ENCODE data around the gene STIP1. TPM values are rescaled to one million over a fixed set of nuclear protein-coding genes. Genes with fewer than 3 reads are reported as not detected.

The STIP1 gene
- total and polyA plus RNA-seq, 4 experiments from 2014 or later: 37.1 to 106 (median 98.1) TPM

GRCh38 chr11:64198511-64198910 lies 12.5 kb downstream of the STIP1 start:
- CTCF ChIA-PET (ENCODE audit: partially characterized antibody): interaction anchor here (1.5 kb wide), 1 partner anchor 102 kb away, joined by 3 read pairs; no protein-coding TSS in a partner anchor
- DNase-seq: no peak

GRCh38 chr11:64201543-64201942 lies 15.6 kb downstream of the STIP1 start:
- Mint-ChIP-seq H3K4me1 (peaks cover 10 to 35% (median 25%) of the 10 kb centered on the region in 4 donors), H3K9me3 (no peaks in the 10 kb centered on the region), H3K27ac (peak overlapping the region in 1 of 7 donors; percentile 14), H3K36me3 (peaks cover 38 to 62% of the 10 kb centered on the region in 2 donors), H3K27me3 (no peaks in the 10 kb centered on the region), H3K4me3 (no peak overlapping the region)
- Histone ChIP-seq H3K36me3 (ENCODE audit: insufficient read depth, low read length) (peaks cover 60% of the 10 kb centered on the region), H3K9me3 (ENCODE audit: control insufficient read depth in 1 of 2, low read length in 2 of 2) (no peaks in the 10 kb centered on the region), H3K4me3 (ENCODE audit: low read length in 2 of 2) (no peak overlapping the region), H3K27me3 (ENCODE audit: insufficient read depth, low read length) (no peaks in the 10 kb centered on the region), H3K27ac (ENCODE audit: low read depth, low read length) (no peak overlapping the region), H3K4me1 (ENCODE audit: insufficient read depth, low read length) (peaks cover 26% of the 10 kb centered on the region)
- ChIA-PET POLR2A (ENCODE audit: partially characterized antibody) (interaction anchor here (1.0 to 22.7 kb wide), 5 partner anchors 14 to 103 kb away, joined by 3 to 937 read pairs (median 4); partner anchors contain the start of genes BAD, CATSPERZ, DNAJC4 and FKBP2), CTCF (ENCODE audit: partially characterized antibody) (interaction anchor here (1.4 to 1.6 kb wide), 2 partner anchors 49 to 100 kb away, joined by 6 to 12 read pairs; partner anchors contain the start of gene CATSPERZ)
- no peak for DNase-seq
- intact Hi-C loops (cut with micrococcal nuclease): no loop called here

More at GRCh38 chr11:64198511-64198910, 12.5 kb downstream of the STIP1 start:
- Histone ChIP-seq H3K27me3 (ENCODE audit: insufficient read depth, low read length) (no peaks in the 10 kb centered on the region), H3K27ac (ENCODE audit: low read depth, low read length) (no peak overlapping the region), H3K36me3 (ENCODE audit: insufficient read depth, low read length) (peaks cover 80% of the 10 kb centered on the region), H3K4me1 (ENCODE audit: insufficient read depth, low read length) (no peaks in the 10 kb centered on the region), H3K4me3 (ENCODE audit: low read length in 2 of 2) (no peak overlapping the region), H3K9me3 (ENCODE audit: control insufficient read depth in 1 of 2, low read length in 2 of 2) (no peaks in the 10 kb centered on the region)
- POLR2A ChIA-PET (ENCODE audit: partially characterized antibody): interaction anchor here (4.1 to 22.7 kb wide), 2 partner anchors 12 to 35 kb away, joined by 19 to 937 read pairs; partner anchors contain the start of genes DNAJC4, FKBP2, NUDT22 and PLCB3
- Mint-ChIP-seq H3K27me3 (no peaks in the 10 kb centered on the region), H3K4me3 (no peak overlapping the region), H3K36me3 (peaks cover 49 to 75% of the 10 kb centered on the region in 2 donors), H3K4me1 (peaks cover 4 to 9% (median 7%) of the 10 kb centered on the region in 4 donors), H3K9me3 (no peaks in the 10 kb centered on the region), H3K27ac (peak overlapping the region in 1 of 7 donors; percentile 6)
- intact Hi-C loops (cut with micrococcal nuclease): no loop called here

GRCh38 chr11:64202992-64203391 lies 17.0 kb downstream of the STIP1 start:
- peaks cover 45% of the 10 kb centered on the region for H3K36me3 ChIP-seq (ENCODE audit: insufficient read depth, low read length)
- POLR2A ChIA-PET (ENCODE audit: partially characterized antibody): interaction anchor here (1.4 to 22.7 kb wide), 6 partner anchors 16 to 115 kb away, joined by 3 to 937 read pairs (median 152); partner anchors contain the start of genes CATSPERZ, DNAJC4, ESRRA and FKBP2
- CTCF ChIA-PET (ENCODE audit: partially characterized antibody): interaction anchor here (3.4 to 9.7 kb wide), 8 partner anchors 8 to 129 kb away, joined by 25 to 367 read pairs (median 84); partner anchors contain the start of genes BAD, CATSPERZ, DNAJC4 and ESRRA

GRCh38 chr11:64203421-64204079 lies 17.6 kb downstream of the STIP1 start:
- CTCF ChIA-PET (ENCODE audit: partially characterized antibody): interaction anchor here (1.0 to 9.7 kb wide), 16 partner anchors 9 to 157 kb away, joined by 3 to 367 read pairs (median 26); partner anchors contain the start of genes BAD, CATSPERZ, DNAJC4 and ESRRA
- Histone ChIP-seq H3K27me3 (ENCODE audit: insufficient read depth, low read length) (no peaks in the 10 kb centered on the region), H3K9me3 (ENCODE audit: control insufficient read depth in 1 of 2, low read length in 2 of 2) (no peaks in the 10 kb centered on the region), H3K36me3 (ENCODE audit: insufficient read depth, low read length) (peaks cover 40% of the 10 kb centered on the region), H3K4me1 (ENCODE audit: insufficient read depth, low read length) (peaks cover 34% of the 10 kb centered on the region), H3K4me3 (ENCODE audit: low read length in 2 of 2) (no peak overlapping the region), H3K27ac (ENCODE audit: low read depth, low read length) (no peak overlapping the region)
- Mint-ChIP-seq H3K27me3 (no peaks in the 10 kb centered on the region), H3K9me3 (peaks cover 0 to 2% (median 0%) of the 10 kb centered on the region in 8 donors), H3K36me3 (peaks cover 27 to 62% of the 10 kb centered on the region in 2 donors), H3K4me1 (peaks cover 13 to 55% (median 33%) of the 10 kb centered on the region in 4 donors), H3K4me3 (no peak overlapping the region), H3K27ac (peak overlapping the region in 2 of 7 donors; percentile 46 to 58)
- no peak for DNase-seq
- intact Hi-C loops (cut with micrococcal nuclease): loop anchor here (1.0 kb wide), 6 partner anchors 18 to 128 kb away; partner anchors contain the start of genes NUDT22, PLCB3 and TRPT1
- POLR2A ChIA-PET (ENCODE audit: partially characterized antibody): interaction anchor here (1.1 to 22.7 kb wide), 6 partner anchors 17 to 114 kb away, joined by 3 to 937 read pairs (median 152); partner anchors contain the start of genes CATSPERZ, DNAJC4, ESRRA and FKBP2

More at GRCh38 chr11:64202992-64203391, 17.0 kb downstream of the STIP1 start:
- Histone ChIP-seq H3K4me1 (ENCODE audit: insufficient read depth, low read length) (peaks cover 28% of the 10 kb centered on the region), H3K27me3 (ENCODE audit: insufficient read depth, low read length) (no peaks in the 10 kb centered on the region), H3K9me3 (ENCODE audit: control insufficient read depth in 1 of 2, low read length in 2 of 2) (no peaks in the 10 kb centered on the region), H3K27ac (ENCODE audit: low read depth, low read length) (no peak overlapping the region), H3K4me3 (ENCODE audit: low read length in 2 of 2) (no peak overlapping the region)
- no peak for DNase-seq
- no peaks in the 10 kb centered on the region for H3K27me3 Mint-ChIP-seq
- peaks cover 27 to 61% of the 10 kb centered on the region in 2 donors for H3K36me3 Mint-ChIP-seq
- intact Hi-C loops (cut with micrococcal nuclease): no loop called here
- peak overlapping the region in 3 of 7 donors; percentile 25 to 58 (median 34) for H3K27ac Mint-ChIP-seq
- H3K4me1 Mint-ChIP-seq: peaks cover 13 to 50% (median 30%) of the 10 kb centered on the region in 4 donors
- H3K4me3 Mint-ChIP-seq: no peak overlapping the region
- peaks cover 0 to 2% (median 0%) of the 10 kb centered on the region in 8 donors for H3K9me3 Mint-ChIP-seq

- peaks cover 39% of the 10 kb centered on the region for H3K4me1 ChIP-seq (ENCODE audit: insufficient read depth, low read length)
- H3K27ac ChIP-seq (ENCODE audit: low read depth, low read length): no peak overlapping the region
- no peaks in the 10 kb centered on the region for H3K27me3 ChIP-seq (ENCODE audit: insufficient read depth, low read length)
- no peak overlapping the region for H3K4me3 ChIP-seq (ENCODE audit: low read length in 2 of 2)
- H3K9me3 ChIP-seq (ENCODE audit: control insufficient read depth in 1 of 2, low read length in 2 of 2): no peaks in the 10 kb centered on the region
- peaks cover 27 to 66% of the 10 kb centered on the region in 2 donors for H3K36me3 Mint-ChIP-seq
- peak overlapping the region in 5 of 7 donors; percentile 85 to 95 (median 94) for H3K27ac Mint-ChIP-seq
- H3K4me3 Mint-ChIP-seq: no peak overlapping the region
- peaks cover 37% of the 10 kb centered on the region for H3K36me3 ChIP-seq (ENCODE audit: insufficient read depth, low read length)
- POLR2A ChIA-PET (ENCODE audit: partially characterized antibody): interaction anchor here (0.7 to 22.7 kb wide), 13 partner anchors 9 to 1363 kb away, joined by 3 to 937 read pairs (median 8); partner anchors contain the start of genes BAD, CATSPERZ, DNAJC4 and ESRRA
- no peak for DNase-seq
- H3K9me3 Mint-ChIP-seq: peaks cover 0 to 2% (median 0%) of the 10 kb centered on the region in 8 donors
- CTCF ChIA-PET (ENCODE audit: partially characterized antibody): interaction anchor here (0.6 to 9.7 kb wide), 28 partner anchors 9 to 258 kb away, joined by 3 to 367 read pairs (median 6); partner anchors contain the start of genes BAD, CATSPERZ, DNAJC4 and ESRRA
- intact Hi-C loops (cut with micrococcal nuclease): loop anchor here (1.0 kb wide), 6 partner anchors 19 to 127 kb away; partner anchors contain the start of genes NUDT22, PLCB3 and TRPT1
- peaks cover 14 to 60% (median 37%) of the 10 kb centered on the region in 4 donors for H3K4me1 Mint-ChIP-seq
- no peaks in the 10 kb centered on the region for H3K27me3 Mint-ChIP-seq
Observed at GRCh38 chr11:64204080-64204440, 18.1 kb downstream of the STIP1 start.

GRCh38 chr11:64204464-64204989 lies 18.6 kb downstream of the STIP1 start:
- Mint-ChIP-seq H3K27me3 (no peaks in the 10 kb centered on the region), H3K4me3 (peak overlapping the region; percentile 62 to 89 (median 82)), H3K36me3 (peaks cover 27 to 70% of the 10 kb centered on the region in 2 donors), H3K4me1 (peaks cover 16 to 64% (median 39%) of the 10 kb centered on the region in 4 donors), H3K27ac (peak overlapping the region; percentile 85 to 97 (median 94)), H3K9me3 (peaks cover 0 to 2% (median 0%) of the 10 kb centered on the region in 8 donors)
- Histone ChIP-seq H3K4me1 (ENCODE audit: insufficient read depth, low read length) (peaks cover 44% of the 10 kb centered on the region), H3K27me3 (ENCODE audit: insufficient read depth, low read length) (no peaks in the 10 kb centered on the region), H3K9me3 (ENCODE audit: control insufficient read depth in 1 of 2, low read length in 2 of 2) (no peaks in the 10 kb centered on the region), H3K36me3 (ENCODE audit: insufficient read depth, low read length) (peaks cover 38% of the 10 kb centered on the region), H3K27ac (ENCODE audit: low read depth, low read length) (no peak overlapping the region), H3K4me3 (ENCODE audit: low read length in 2 of 2) (no peak overlapping the region)
- intact Hi-C loops (cut with micrococcal nuclease): loop anchor here (1.0 kb wide), 6 partner anchors 19 to 127 kb away; partner anchors contain the start of genes NUDT22, PLCB3 and TRPT1
- peak; percentile 85 to 90 (median 86) for DNase-seq
- CTCF ChIA-PET (ENCODE audit: partially characterized antibody): interaction anchor here (0.6 to 9.7 kb wide), 32 partner anchors 10 to 258 kb away, joined by 3 to 367 read pairs (median 5); partner anchors contain the start of genes BAD, CATSPERZ, DNAJC4 and ESRRA
- POLR2A ChIA-PET (ENCODE audit: partially characterized antibody): interaction anchor here (0.7 to 22.7 kb wide), 14 partner anchors 8 to 1363 kb away, joined by 3 to 937 read pairs (median 8); partner anchors contain the start of genes BAD, CATSPERZ, DNAJC4 and ESRRA

Measured in CD4-positive, alpha-beta memory T cell (primary cell).